H1 (cell line): ENCODE measurements around the gene MEIS2. TPM values are rescaled to one million over a fixed set of nuclear protein-coding genes. Genes with fewer than 3 reads are reported as not detected.

Experiments used
- CTCF ChIA-PET: fragments of 300-600 bp; sonication (Branson Sonifier 250); formaldehyde crosslinking; loops from one replicate; lab custom pipeline; 2021; ENCODE audit not compliant: partially characterized antibody; lab: Charles Lee
- POLR2A ChIA-PET: fragments of 300-600 bp; sonication (Branson Sonifier 250); formaldehyde crosslinking; loops from one replicate; lab custom pipeline; 2021; ENCODE audit warnings: inconsistent platforms; ENCODE audit not compliant: partially characterized antibody; lab: Charles Lee
- DNase-seq, 2 experiments: peaks; one replicate each; pipeline versions ENCODE4 v3.0.0 to v3.0.0-alpha.2; 2010 to 2022; ENCODE audit warnings: low spot score in 2 of 2, low read depth in 1 of 2, mixed read lengths in 1 of 2
- FAIRE-seq: peaks from 2 replicates; lab custom pipeline; 2011; peaks lifted over from hg19 to GRCh38; lab: Jason Lieb, UNC
- H2AFZ ChIP-seq: 2 replicates; pipeline ENCODE4 v1.8.1; 2012; ENCODE audit warnings: low read length, inconsistent platforms
- H2AK5ac ChIP-seq: 2 replicates; pipeline ENCODE4 v1.6.1; 2013; ENCODE audit warnings: low read depth, low read length
- H2BK120ac ChIP-seq: replicated peaks from 2 replicates; pipeline ENCODE3; 2013; ENCODE audit warnings: low read depth, low read length, inconsistent platforms
- H2BK12ac ChIP-seq: 2 replicates; pipeline ENCODE4 v1.6.1; 2013; ENCODE audit warnings: low read depth, low read length
- H2BK15ac ChIP-seq: 2 replicates; pipeline ENCODE4 v1.6.1; 2013; ENCODE audit warnings: low read length
- H2BK20ac ChIP-seq: 2 replicates; pipeline ENCODE4 v1.6.1; 2013; ENCODE audit warnings: low read length
- H2BK5ac ChIP-seq: 2 replicates; pipeline ENCODE4 v1.6.1; 2013; ENCODE audit warnings: low read depth, low read length
- H3K14ac ChIP-seq: 2 replicates; pipeline ENCODE4 v1.6.1; 2013; ENCODE audit warnings: inconsistent platforms; ENCODE audit not compliant: insufficient read length
- H3K18ac ChIP-seq: 2 replicates; pipeline ENCODE4 v1.6.1; 2013; ENCODE audit warnings: low read length; ENCODE audit errors: extremely low read depth
- H3K23ac ChIP-seq: 2 replicates; pipeline ENCODE4 v1.6.1; 2013; ENCODE audit warnings: inconsistent platforms; ENCODE audit not compliant: insufficient read length
- H3K23me2 ChIP-seq: 2 replicates; pipeline ENCODE4 v1.6.1; 2013; ENCODE audit warnings: low read depth, low read length
- H3K27ac ChIP-seq: 2 replicates; pipeline ENCODE4 v1.6.1; 2011; ENCODE audit warnings: low read depth, low read length, inconsistent platforms
- H3K27me3 ChIP-seq, 4 experiments: replicated peaks in 1 of 4; 1 replicate in 1 of 4; 2 replicates in 3 of 4; pipeline versions ENCODE4 v1.6.1 to v1.8.1; 2011 to 2013; ENCODE audit warnings: low read length in 3 of 4, mild to moderate bottlenecking in 3 of 4, inconsistent platforms in 2 of 4, mixed read lengths in 2 of 4, moderate library complexity in 1 of 4; ENCODE audit not compliant: control insufficient read depth in 3 of 4, insufficient read depth in 3 of 4; ENCODE audit errors: extremely low read depth in 1 of 4
- H3K36me3 ChIP-seq, 4 experiments: 2 replicates each; pipeline versions ENCODE4 v1.6.1 to v1.8.1; 2011 to 2013; ENCODE audit warnings: mild to moderate bottlenecking in 4 of 4, low read length in 3 of 4, moderate library complexity in 2 of 4, control low read depth in 1 of 4, inconsistent platforms in 1 of 4; ENCODE audit not compliant: insufficient read depth in 4 of 4, control insufficient read depth in 2 of 4
- H3K4ac ChIP-seq: replicated peaks from 2 replicates; pipeline ENCODE3; 2013; ENCODE audit warnings: low read length, low read depth, mixed read lengths, inconsistent platforms; ENCODE audit not compliant: insufficient read length
- H3K4me1 ChIP-seq, 4 experiments: replicated peaks in 1 of 4; 1 replicate in 1 of 4; 2 replicates in 3 of 4; pipeline versions ENCODE4 v1.6.1 to v1.8.1; 2011 to 2013; ENCODE audit warnings: low read length in 3 of 4, inconsistent platforms in 2 of 4, mixed read lengths in 1 of 4; ENCODE audit not compliant: insufficient read depth in 4 of 4, control insufficient read depth in 3 of 4
- H3K4me2 ChIP-seq, 2 experiments: 2 replicates each; pipeline versions ENCODE4 v1.6.1 to v1.8.1; 2011 to 2013; ENCODE audit warnings: low read depth in 2 of 2, low read length in 2 of 2, control low read depth in 1 of 2, inconsistent platforms in 1 of 2, mild to moderate bottlenecking in 1 of 2; ENCODE audit not compliant: insufficient read depth in 1 of 2
- H3K4me3 ChIP-seq, 4 experiments: fragments of 200-600, 300-600 bp in 1 of 4; sonication (generic), shearing (Covaris generic), sonication (Bioruptor Twin) in 1 of 4; 2 replicates each; pipeline versions ENCODE4 v1.5.1 to v1.8.1; 2011 to 2016; ENCODE audit warnings: low read length in 4 of 4, low read depth in 3 of 4, control low read depth in 2 of 4, inconsistent platforms in 2 of 4, mild to moderate bottlenecking in 2 of 4, mixed read lengths in 1 of 4, moderate library complexity in 1 of 4; ENCODE audit not compliant: insufficient read depth in 2 of 4; ENCODE audit errors: extremely low read depth in 1 of 4
- H3K56ac ChIP-seq: replicated peaks from 2 replicates; pipeline ENCODE3; 2013; ENCODE audit warnings: low read depth, mild to moderate bottlenecking, mixed read lengths, low read length, inconsistent platforms; ENCODE audit not compliant: insufficient read length
- H3K79me1 ChIP-seq: 2 replicates; pipeline ENCODE4 v1.6.1; 2013; ENCODE audit warnings: low read depth, low read length, control low read depth
- H3K79me2 ChIP-seq, 2 experiments: 2 replicates each; pipeline versions ENCODE4 v1.6.1 to v1.8.1; 2012 to 2013; ENCODE audit warnings: low read length in 2 of 2, mild to moderate bottlenecking in 2 of 2, inconsistent platforms in 1 of 2; ENCODE audit not compliant: insufficient read depth in 2 of 2, control insufficient read depth in 1 of 2
- H3K9ac ChIP-seq, 4 experiments: replicated peaks in 1 of 4; 1 replicate in 1 of 4; 2 replicates in 3 of 4; pipeline versions ENCODE4 v1.6.1 to v1.8.1; 2011 to 2013; ENCODE audit warnings: low read depth in 3 of 4, low read length in 3 of 4, control low read depth in 2 of 4, mild to moderate bottlenecking in 2 of 4, moderate library complexity in 2 of 4, inconsistent platforms in 1 of 4; ENCODE audit errors: extremely low read depth in 1 of 4
- H3K9me3 ChIP-seq, 2 experiments: 2 replicates each; pipeline versions ENCODE4 v1.6.1 to v1.8.1; 2012 to 2013; ENCODE audit warnings: mild to moderate bottlenecking in 2 of 2, moderate library complexity in 2 of 2, control low read depth in 1 of 2, inconsistent platforms in 1 of 2, low read depth in 1 of 2, low read length in 1 of 2, mixed read lengths in 1 of 2; ENCODE audit not compliant: insufficient read depth in 2 of 2
- H4K20me1 ChIP-seq, 2 experiments: replicated peaks in 1 of 2; 2 replicates each; pipeline versions ENCODE3 to v1.8.1; 2011 to 2013; ENCODE audit warnings: inconsistent platforms in 2 of 2, low read length in 2 of 2, mild to moderate bottlenecking in 1 of 2; ENCODE audit not compliant: insufficient read depth in 2 of 2, control insufficient read depth in 1 of 2
- H4K5ac ChIP-seq: 2 replicates; pipeline ENCODE4 v1.6.1; 2013; ENCODE audit warnings: low read length, low read depth, mixed read lengths, inconsistent platforms; ENCODE audit not compliant: insufficient read length
- H4K8ac ChIP-seq: 2 replicates; pipeline ENCODE4 v1.8.0; 2013; ENCODE audit warnings: mild to moderate bottlenecking, moderate library complexity, low read length, inconsistent platforms; ENCODE audit not compliant: insufficient read depth; ENCODE audit errors: extremely low read depth
- H4K91ac ChIP-seq: replicated peaks from 2 replicates; pipeline ENCODE3; 2013; ENCODE audit warnings: low read length, mixed read lengths, inconsistent platforms; ENCODE audit not compliant: insufficient read length
- CEBPB ChIP-seq: IDR thresholded peaks from 2 replicates; pipeline ENCODE4 v1.6.1; 2012; ENCODE audit warnings: low read depth, low read length
- FOSL1 ChIP-seq: IDR thresholded peaks from 2 replicates; pipeline ENCODE4 v1.6.1; 2011; ENCODE audit warnings: mild to moderate bottlenecking, low read depth, low read length, moderate library complexity; ENCODE audit not compliant: insufficient read depth
- JUND ChIP-seq: IDR thresholded peaks from 2 replicates; pipeline ENCODE4 v1.6.1; 2011; ENCODE audit warnings: mild to moderate bottlenecking, improper control_type of control experiment, low read length
- KDM5A ChIP-seq: fragments of 200-600 bp; IDR thresholded peaks from 2 replicates; pipeline ENCODE4 v1.7.1; 2012; ENCODE audit warnings: mild to moderate bottlenecking, low read length, inconsistent platforms, mixed read lengths
- POLR2A ChIP-seq, 2 experiments: IDR thresholded peaks; 1 replicate in 1 of 2; 2 replicates in 1 of 2; pipeline ENCODE4 v1.6.1; 2011; ENCODE audit warnings: low read depth in 2 of 2, low read length in 2 of 2, mild to moderate bottlenecking in 2 of 2; ENCODE audit errors: control extremely low read depth in 1 of 2
- RAD21 ChIP-seq, 2 experiments: IDR thresholded peaks in 1 of 2; conservative IDR thresholded peaks in 1 of 2; 2 replicates each; pipeline ENCODE4 v1.6.1; 2011; ENCODE audit warnings: low read depth in 2 of 2, low read length in 2 of 2, improper control_type of control experiment in 1 of 2, inconsistent platforms in 1 of 2, mild to moderate bottlenecking in 1 of 2, moderate library complexity in 1 of 2
- SIN3A ChIP-seq, 2 experiments: IDR thresholded peaks in 1 of 2; conservative IDR thresholded peaks in 1 of 2; 2 replicates each; pipeline ENCODE4 v1.6.1; 2011 to 2012; ENCODE audit warnings: low read length in 2 of 2, improper control_type of control experiment in 1 of 2, low read depth in 1 of 2, mild to moderate bottlenecking in 1 of 2
- SP4 ChIP-seq: IDR thresholded peaks from 2 replicates; pipeline ENCODE4 v1.6.1; 2012; ENCODE audit warnings: low read length, inconsistent platforms
- SUZ12 ChIP-seq: fragments of 200-600 bp; sonication (generic); IDR thresholded peaks from 2 replicates; pipeline ENCODE4 v1.6.1; 2012; ENCODE audit warnings: mild to moderate bottlenecking, inconsistent platforms, low read length, moderate library complexity, mixed read lengths
- TAF1 ChIP-seq: IDR thresholded peaks from 2 replicates; pipeline ENCODE4 v1.6.1; 2011; ENCODE audit warnings: mild to moderate bottlenecking, low read depth, low read length
- WGBS, 2 experiments: shearing (Covaris generic) in 1 of 2; methylation state at CpG; one replicate each; pipeline versions ENCODE4 v1.1.6 to v1.1.7; 2013 to 2015; ENCODE audit warnings: low lambda C conversion rate in 2 of 2, mixed read lengths in 2 of 2, inconsistent platforms in 1 of 2, low coverage in 1 of 2, missing lambda C conversion rate in 1 of 2; ENCODE audit not compliant: insufficient replicate concordance in 2 of 2, insufficient coverage in 1 of 2, insufficient read length in 1 of 2; ENCODE audit errors: extremely low coverage in 1 of 2, missing lambda C conversion rate in 1 of 2; 5-methylcytosine and 5-hydroxymethylcytosine counted together
- polyA plus RNA-seq, 7 experiments: library from polyadenylated mRNA; depleted of rRNA in 3 of 7; stranded (reverse) in 5 of 7; unstranded in 2 of 7; fragments of >200 nt in 5 of 7; fragments of 200-250 nt in 2 of 7; gene quantifications; 1 replicate in 5 of 7; 2 replicates in 1 of 7; 4 replicates in 1 of 7; pipeline versions ENCODE4 v1.2.1 to v1.2.3, GENCODE V29; 2011 to 2013; ENCODE audit warnings: missing spikeins in 2 of 7, mixed read lengths in 2 of 7
- total RNA-seq: library from RNA; stranded (reverse); fragmentation: NEBNext Ultra II Directional; extraction: Animal tissue kit (Norgen Biotek cat#: 25700); gene quantifications from 2 replicates; pipeline ENCODE4 v1.2.1, GENCODE V29; 2021
- TF ChIP-seq, protein P1 (sequence below): IDR thresholded peaks from 2 replicates; pipeline ENCODE4 v1.6.1; 2012; ENCODE audit warnings: inconsistent platforms
- TF ChIP-seq, protein P2 (sequence below): IDR thresholded peaks from 2 replicates; pipeline ENCODE4 v1.6.1; 2012; ENCODE audit warnings: inconsistent platforms

MEIS2 gene
- total and polyA plus RNA-seq, 2 of the 8 experiments (the other 6 are each of a cell fraction or from before 2014, with no cell fraction given): 0.22 to 1.2 TPM

DNA sequence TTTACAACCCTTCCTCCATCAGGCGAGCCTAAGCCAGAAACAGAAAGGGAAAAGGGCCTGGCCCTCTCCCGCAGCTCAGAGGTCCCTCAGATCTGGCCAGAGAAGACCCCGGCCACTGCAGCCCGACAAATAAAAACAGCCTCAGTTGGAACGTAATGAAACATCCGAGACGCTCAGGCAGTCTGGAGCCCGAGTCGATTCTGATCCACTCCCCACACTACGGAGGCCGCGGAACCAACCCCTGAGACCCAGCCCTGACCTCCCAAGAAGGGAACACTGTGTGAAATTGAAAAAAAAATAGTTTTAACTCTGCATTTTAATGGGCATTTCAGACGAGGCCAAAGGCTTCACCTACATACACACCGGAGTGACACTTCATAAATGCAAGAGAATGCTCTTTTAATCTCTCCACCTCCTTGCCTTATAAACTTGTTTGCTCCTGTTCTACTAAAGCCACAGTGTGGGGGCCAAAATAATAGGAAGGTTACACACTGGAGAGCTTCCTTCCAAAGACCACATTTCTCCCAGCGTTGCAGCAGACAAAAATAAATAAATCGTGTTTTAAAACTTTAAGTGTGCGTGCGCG, 3.7 kb downstream of the MEIS2 start:
- peaks cover 0 to 2% of the 10 kb centered on the region in 2 experiments for H4K20me1 ChIP-seq
- H3K23me2 ChIP-seq: peaks cover 34% of the 10 kb centered on the region
- no peak for DNase-seq
- no peak overlapping the region for H2BK15ac ChIP-seq
- 1% methylated on average over 19 of the region's 19 CpGs; no CpG with 5 or more reads in 1 of the 2 experiments for WGBS, 2 experiments
- no peaks in the 10 kb centered on the region for H3K36me3 ChIP-seq
- no peak overlapping the region for H3K4ac ChIP-seq
- ChIA-PET CTCF (interaction anchor here (0.5 to 3.8 kb wide), 10 partner anchors 11 to 227 kb away, joined by 3 to 23 read pairs (median 4); no protein-coding TSS in a partner anchor), POLR2A (interaction anchor here (0.8 to 2.7 kb wide), 9 partner anchors 12 to 218 kb away, joined by 3 to 12 read pairs (median 5); no protein-coding TSS in a partner anchor)
- peak overlapping the region; percentile 91; the same call in 1 of the 2 replicates for H2BK12ac ChIP-seq
- no peak overlapping the region for H2BK120ac ChIP-seq
- no peaks in the 10 kb centered on the region for H3K79me1 ChIP-seq
- no peaks in the 10 kb centered on the region for H3K79me2 ChIP-seq
- H4K8ac ChIP-seq: no peak overlapping the region
- 0 out of 2 replicates have a peak overlapping the region, but pooled peaks have one; percentile 0 for H2AFZ ChIP-seq
- peak overlapping the region; percentile 81 to 92 for H3K4me2 ChIP-seq
- peak overlapping the region; percentile 51; the same call in 1 of the 2 replicates for H3K18ac ChIP-seq
- H2BK20ac ChIP-seq: peak overlapping the region; percentile 97
- H3K9ac ChIP-seq: no peak overlapping the region
- H3K9me3 ChIP-seq: no peaks in the 10 kb centered on the region
- FAIRE-seq: no peak
- H3K4me3 ChIP-seq: peak overlapping the region; percentile 30 to 79 (median 47); a peak in 7 of 8 replicates
- no peak overlapping the region for H3K23ac ChIP-seq
- H2BK5ac ChIP-seq: no peak overlapping the region
- no peak overlapping the region for H4K91ac ChIP-seq
- H3K27ac ChIP-seq: no peak overlapping the region
- peaks cover 11 to 45% (median 29%) of the 10 kb centered on the region in 4 experiments for H3K4me1 ChIP-seq
- peaks cover 32 to 73% (median 62%) of the 10 kb centered on the region in 4 experiments for H3K27me3 ChIP-seq
- no peak overlapping the region for H4K5ac ChIP-seq
- no peak overlapping the region for H2AK5ac ChIP-seq
- H3K56ac ChIP-seq: no peak overlapping the region
- H3K14ac ChIP-seq: no peak overlapping the region
- TF ChIP-seq KDM5A (no peak), POLR2A (IDR thresholded peaks at IDR 0.05; ENCODE audit: control extremely low read depth in 1 of 2, low read depth in 2 of 2, low read length in 2 of 2) (no peak), RAD21 (IDR thresholded peaks at IDR 0.05 in 1 of 2, conservative IDR thresholded peaks at IDR 0.05 in 1 of 2; ENCODE audit: low read depth in 2 of 2, low read length in 2 of 2) (no peak), SIN3A (conservative IDR thresholded peaks at IDR 0.05 in 1 of 2, IDR thresholded peaks at IDR 0.05 in 1 of 2; ENCODE audit: low read depth in 1 of 2, low read length in 2 of 2) (0 out of 4 replicates have a peak, but pooled peaks of 1 of the 2 experiments have one; percentile 20), SP4 (no peak), JUND (no peak), SUZ12 (peak; percentile 89), CEBPB (no peak), TAF1 (no peak), FOSL1 (no peak)
- TF ChIP-seq, protein P1, sequence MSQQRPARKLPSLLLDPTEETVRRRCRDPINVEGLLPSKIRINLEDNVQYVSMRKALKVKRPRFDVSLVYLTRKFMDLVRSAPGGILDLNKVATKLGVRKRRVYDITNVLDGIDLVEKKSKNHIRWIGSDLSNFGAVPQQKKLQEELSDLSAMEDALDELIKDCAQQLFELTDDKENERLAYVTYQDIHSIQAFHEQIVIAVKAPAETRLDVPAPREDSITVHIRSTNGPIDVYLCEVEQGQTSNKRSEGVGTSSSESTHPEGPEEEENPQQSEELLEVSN: no peak
- TF ChIP-seq, protein P2, sequence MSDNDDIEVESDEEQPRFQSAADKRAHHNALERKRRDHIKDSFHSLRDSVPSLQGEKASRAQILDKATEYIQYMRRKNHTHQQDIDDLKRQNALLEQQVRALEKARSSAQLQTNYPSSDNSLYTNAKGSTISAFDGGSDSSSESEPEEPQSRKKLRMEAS: no peak
